HG03108 (cell line): ENCODE measurements around the gene PRRG3.
"Not testable (repeated sequence)": the region's sequence is repeated elsewhere in the genome, so short reads cannot be mapped to it uniquely, and the experiment has no call there.

ENCODE experiments used
- ATAC-seq: cut with Tn5 transposase; IDR thresholded peaks from one replicate; pipeline ENCODE4 v1.9.1; 2021; ENCODE audit warnings: moderate library complexity; ENCODE audit not compliant: unreplicated experiment

PRRG3 gene

DNA sequence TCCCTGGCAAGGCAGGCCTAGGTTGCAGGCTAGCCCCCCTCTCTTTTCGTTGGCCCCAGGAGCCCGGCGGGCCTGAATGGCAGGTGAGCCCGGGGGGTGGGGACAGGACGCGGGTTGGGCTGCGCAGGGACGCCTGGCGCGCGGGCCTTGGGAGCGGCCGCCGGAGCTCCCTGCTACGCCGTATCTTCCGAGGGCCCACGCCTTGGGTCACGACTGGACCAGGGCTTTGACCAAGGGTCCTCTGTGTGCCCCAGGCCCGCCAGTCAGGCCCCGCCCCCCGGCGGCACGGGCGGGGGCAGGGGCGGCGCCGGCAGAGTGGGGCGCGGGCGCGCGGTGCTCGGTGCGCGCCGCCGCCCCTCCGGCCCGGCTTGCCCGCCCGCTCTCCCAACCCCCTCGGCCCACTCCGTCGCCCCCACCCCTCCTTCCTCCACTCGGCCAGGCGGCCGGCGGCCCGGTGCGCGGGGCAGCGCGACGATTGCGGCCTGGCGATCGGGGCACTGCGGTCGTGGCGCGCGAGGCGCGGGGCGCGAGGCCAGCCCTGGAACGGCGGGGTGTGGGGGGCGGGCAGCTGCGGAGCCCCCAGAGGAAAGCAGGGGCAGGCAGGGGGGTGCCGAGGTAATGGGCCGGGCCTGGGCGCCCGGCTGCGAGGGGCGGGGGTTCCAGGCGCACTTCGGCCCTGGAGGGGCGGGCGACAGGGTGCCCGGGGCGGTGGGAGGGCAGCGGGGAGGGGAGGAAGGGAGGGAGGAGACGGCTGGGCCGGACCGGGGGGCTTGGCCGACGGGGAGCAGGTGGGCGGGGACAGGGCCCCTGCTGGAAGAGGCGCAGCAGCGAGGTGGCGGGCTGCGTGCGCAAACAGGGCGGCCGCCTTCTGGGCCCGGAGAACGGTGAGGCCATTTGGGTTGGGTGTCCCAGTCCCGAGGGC is at the start of gene PRRG3:
TSS of gene PRRG3 (plus strand) at position 798 of the 922 bp plus-strand sequence. CDS start 3,357 bp downstream, outside the sequence.
- ATAC-seq, result no peak

DNA sequence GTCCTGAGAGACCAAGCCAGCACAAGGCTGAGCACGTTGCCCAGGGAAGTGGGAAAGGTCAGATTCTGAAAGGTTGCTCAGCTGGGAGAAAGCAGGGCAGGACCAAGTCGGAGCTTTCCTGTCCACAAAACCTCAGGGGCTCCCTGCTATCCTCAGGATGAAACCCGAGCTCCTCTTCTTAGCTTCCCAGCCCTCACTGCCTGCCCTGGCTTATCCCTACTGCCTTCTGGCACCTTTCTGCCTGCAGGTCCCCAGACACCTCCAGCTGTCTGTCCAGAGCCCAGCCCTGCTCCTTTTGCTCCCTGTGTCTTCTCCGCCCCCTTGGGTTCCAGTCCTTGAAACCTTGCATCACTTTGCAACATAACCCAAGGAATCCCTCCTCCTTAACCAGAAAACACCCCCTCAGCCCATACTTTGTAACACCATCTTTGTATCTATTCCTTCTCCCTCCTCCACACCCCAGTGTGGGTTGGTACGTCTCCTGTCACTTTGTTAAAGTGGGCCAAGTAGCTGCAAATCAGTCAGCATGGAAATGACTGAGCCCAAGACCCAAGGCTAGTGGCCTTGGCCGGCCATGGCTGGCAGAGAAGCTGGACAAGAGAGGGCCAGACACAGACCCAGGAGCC is 20.0 kb upstream of the PRRG3 start:
- no peak for ATAC-seq

DNA sequence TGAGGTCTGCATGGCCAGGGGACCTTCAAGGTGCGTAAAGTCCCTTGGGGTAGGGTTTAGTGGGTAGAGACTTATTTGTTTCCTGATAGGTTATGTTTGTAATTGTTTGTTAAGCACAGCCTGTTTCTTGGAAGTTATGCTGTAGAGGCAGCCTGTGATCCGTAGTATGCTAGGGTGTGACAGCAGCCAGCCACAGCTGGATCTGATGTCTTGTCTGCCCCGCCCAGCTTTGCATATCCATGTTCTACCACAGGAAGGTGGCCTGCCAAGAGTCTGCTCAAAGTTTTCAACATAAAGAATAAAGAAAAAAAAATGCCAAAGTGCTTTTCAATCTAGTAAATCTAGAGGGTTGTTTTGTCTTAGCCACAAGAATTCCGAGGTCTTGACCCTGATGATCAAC is 19.1 kb upstream of the PRRG3 start:
- no peak for ATAC-seq

DNA sequence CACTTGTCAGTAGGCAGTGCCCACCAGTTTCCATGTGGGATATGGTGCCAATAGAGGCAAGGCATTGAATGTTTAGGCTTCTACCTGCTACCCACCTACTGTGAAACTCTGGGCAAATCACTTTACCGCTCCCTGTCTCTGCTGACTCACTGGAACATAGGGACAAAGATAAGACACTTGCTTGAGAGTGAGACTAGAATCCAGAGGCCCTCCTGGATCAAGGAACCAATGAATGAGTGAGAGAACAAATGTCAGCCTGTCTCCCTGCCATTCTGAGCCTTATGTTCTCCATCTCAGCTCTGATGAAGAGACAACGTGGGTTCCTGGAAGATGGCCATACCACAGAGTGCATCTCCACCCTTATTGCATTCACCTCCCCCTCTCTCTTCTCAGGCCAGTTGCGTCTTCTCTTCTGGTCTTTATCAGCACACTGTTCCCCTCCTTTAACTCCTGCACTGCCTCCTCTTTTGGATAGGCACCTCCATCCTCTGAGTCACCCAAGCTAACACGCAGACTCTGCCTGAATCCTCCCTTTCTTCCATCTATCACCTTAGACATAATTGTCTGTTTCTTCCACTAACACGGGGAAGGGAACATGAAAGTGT is 15.4 kb upstream of the PRRG3 start:
- ATAC-seq, result no peak

DNA sequence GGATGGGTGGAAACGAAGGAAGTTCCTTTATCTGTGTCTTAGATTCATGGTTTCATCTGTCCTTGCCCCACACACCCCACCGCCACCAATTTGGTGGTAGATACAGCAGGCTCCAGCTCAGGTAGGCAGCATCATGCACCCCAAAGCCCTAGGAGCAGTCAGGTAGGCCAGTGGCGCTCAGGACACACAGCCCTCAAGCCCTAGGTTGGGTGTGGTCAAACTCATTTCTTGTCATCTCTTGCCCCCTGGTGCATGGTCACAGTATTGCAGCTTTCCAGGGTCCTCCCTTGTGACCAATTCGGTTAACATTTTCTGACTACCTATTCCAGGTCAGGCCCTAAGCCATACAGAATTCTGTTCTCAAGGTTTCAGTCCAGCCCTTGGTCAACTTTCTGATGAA is 14.5 kb upstream of the PRRG3 start:
- ATAC-seq, result no peak

DNA sequence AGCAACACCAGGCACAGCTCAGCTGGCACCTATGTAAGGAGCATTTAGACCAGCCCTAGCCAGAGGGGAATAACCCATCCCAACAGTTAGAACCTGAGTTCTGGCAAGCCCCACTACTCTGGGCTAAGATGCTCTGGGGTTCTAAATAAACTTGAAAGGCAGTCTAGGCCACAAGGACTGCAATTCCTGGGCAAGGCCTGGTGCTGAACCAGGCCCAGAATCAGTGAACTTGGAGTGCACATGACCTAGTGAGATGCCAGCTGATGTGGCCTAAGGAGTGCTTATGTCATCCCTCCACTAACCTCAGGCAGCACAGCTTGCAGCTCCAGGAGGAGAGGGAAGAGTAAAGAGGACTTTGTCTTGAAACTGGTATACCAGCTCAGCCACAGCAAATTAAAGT is 7.6 kb upstream of the PRRG3 start:
- ATAC-seq, result no peak

DNA sequence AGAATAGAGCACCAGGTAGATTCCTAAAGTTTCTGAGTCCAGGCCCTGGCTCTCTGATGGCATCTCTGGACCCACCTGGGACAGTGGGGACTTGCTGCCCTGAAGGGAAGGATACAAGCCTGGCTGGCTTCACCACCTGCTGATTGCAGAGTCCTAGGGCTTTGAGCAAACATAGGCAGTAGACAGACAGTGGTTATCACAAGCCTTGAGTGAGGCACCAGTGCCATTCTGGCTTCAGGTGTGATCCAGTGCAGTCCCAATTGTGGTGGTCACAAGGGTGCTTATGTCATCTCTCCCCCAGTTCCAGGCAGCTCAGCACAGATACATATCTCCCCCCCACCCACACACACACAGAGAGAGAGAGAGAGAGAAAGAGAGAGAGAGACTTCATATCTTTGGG is 6.6 kb upstream of the PRRG3 start:
- ATAC-seq, result no peak

DNA sequence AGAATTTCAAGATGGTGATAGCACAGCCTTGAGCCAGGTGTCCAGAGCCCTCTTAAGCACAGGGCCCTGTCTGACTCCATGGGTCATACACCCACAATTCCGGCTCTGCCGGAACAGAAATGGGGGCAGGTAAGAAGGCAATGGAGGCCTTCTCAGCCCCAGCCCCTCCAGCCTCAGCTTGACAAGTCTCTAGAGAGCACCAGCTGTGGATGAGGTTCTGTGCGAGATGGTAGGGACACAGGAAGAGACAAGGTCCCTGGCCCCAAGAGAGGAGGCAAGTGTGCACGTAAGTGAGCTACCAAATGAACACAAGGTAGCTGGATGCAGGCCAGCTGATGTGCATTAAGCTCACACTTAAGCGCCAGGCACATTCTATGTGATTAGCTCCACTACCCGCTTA is 2.4 kb upstream of the PRRG3 start:
- no peak for ATAC-seq

DNA sequence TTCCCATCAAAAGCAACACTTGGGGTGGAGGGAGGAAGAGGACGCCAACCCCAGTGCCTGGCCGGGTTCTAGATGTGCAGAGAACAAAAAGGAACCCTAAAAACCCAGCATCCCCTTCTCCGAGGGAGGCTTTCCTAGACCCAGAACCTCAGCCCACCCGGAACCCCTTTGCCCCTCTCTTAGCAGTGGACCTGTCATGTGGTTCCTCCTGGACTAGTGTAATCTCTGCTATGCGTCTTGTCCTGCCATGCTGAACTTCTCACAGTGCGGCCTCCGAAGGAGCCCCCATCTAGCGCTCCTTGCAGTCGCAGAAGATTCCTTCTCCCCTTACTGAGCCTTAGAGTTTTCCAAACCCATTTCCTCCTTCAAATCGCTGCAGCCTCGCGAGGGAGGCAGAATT is 1.1 kb upstream of the PRRG3 start:
- ATAC-seq, result no peak

DNA sequence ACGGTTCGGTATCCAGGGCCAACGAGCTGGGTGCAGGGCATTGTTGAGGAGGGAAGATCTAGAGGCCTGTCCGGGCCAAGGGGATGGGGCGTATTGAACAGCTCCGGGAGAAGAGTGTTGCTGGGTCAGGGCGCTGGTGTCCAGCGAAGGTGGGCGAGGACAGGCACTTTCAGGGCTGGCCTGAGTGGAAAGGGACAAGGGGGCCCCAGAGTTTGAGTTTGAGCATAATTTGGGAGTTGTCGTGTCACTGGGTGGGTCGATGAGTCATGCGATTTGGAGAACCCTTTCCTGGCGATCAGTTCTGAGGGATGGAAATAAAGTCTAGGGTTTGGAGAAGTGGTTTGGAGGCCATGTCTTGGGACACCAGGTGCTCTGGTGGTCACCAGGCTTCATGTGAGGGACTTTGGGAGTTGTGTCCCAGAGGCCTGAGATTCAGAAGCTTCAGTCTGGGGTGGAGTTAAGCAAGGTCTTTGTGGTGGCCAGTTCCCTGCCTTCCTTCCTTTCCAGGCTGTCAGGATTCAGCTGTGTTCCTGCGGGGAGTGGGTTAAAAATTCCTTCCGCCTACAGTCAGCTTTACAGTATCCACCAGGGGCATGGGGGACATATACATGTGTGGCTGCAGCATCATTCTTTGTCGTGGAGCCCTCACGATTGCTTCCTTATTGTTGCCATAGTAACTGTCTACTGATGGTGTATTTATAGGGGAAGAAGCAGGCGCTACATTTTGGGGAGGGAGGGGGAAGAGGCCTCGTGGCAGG is 504 bp downstream of the PRRG3 start:
- no peak for ATAC-seq

DNA sequence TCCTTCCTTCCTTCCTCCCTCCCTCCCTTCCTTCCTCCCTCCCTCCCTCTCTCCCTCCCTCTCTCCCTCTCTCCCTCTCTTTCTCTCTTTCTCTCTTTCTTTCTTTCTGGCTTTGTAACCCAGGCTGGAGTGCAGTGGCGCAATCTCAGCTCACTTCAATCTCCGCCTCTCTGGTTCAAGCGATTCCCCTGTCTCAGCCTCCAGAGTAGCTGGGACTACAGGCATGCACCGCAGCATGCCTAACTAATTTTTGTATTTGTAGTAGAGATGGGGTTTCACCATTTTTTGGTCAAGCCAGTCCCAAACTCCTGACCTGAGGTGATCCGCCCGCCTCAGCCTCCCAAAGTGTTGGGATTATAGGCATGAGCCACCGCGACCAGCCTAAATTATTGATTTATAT is 1.8 kb downstream of the PRRG3 start:
- ATAC-seq, result not testable (repeated sequence)

DNA sequence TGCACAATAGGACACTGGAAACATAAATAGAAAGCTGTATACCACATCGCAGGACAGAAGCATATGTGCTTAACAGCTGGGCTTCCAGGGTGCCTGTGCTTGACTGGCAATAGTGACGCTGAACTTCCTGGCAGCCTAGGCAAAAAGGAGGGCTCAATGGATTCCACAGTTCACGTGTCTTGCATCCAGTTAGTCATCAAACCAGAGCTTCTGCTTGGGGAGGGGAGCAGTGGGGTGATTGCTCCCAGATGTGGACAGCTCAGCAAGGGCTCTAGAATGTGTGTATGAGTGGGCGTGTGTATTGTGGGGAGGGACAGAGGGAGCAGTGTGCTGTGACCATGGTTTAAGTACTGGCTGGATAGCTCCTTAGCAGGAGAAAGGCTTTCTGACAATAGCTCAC is 2.3 kb downstream of the PRRG3 start:
- no peak for ATAC-seq

DNA sequence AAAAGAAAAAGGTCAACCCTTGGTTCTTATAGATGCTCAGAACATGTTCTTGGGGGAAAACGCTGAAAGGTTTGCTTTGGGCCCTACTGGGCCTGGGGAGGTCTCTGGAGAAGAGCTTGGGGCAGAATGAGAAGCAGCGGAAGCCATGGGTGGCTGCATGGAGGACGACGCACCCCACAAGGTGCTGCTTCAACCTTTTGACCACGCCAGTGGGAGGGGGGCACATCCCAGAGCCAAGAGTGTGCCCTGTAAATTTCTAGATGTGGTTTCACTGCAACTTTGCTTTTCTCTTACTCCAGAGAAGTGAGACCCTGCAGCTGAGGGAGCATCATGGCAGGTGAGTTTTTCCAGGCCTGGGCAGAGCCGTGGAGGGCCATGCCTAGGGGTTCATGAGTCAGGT is 3.2 kb downstream of the PRRG3 start:
- ATAC-seq, result no peak

DNA sequence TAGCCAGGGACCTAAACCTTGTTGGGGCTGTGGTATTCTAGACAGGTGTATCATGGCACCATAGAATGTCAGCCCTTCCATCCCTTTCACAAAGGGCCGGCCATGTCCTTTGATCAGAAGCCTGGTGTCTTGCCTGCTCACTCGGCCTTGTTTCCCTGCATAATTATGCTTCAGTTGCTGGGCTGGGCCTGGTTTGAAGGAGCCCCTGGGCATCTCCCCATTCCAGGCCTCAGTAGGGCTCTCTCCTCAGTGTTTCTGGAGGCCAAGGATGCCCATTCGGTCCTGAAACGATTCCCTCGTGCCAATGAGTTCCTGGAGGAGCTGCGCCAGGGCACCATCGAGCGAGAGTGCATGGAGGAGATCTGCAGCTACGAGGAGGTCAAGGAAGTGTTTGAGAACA is 4.5 kb downstream of the PRRG3 start:
- ATAC-seq, result no peak

DNA sequence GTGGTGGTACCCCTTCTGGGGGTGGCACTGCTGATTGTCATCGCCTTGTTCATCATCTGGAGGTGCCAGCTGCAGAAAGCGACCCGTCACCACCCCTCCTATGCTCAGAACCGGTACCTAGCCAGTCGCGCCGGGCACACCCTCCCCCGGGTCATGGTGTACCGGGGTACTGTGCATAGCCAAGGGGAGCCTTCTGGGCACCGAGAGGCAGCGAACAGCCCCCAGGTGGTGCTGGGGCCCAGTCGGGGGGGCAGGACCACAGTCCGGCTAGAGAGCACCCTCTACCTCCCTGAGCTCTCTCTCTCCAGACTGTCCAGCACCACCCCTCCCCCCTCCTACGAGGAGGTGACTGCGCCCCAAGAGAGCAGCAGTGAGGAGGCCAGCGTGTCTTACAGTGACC is 5.3 kb downstream of the PRRG3 start:
- ATAC-seq, result no peak

DNA sequence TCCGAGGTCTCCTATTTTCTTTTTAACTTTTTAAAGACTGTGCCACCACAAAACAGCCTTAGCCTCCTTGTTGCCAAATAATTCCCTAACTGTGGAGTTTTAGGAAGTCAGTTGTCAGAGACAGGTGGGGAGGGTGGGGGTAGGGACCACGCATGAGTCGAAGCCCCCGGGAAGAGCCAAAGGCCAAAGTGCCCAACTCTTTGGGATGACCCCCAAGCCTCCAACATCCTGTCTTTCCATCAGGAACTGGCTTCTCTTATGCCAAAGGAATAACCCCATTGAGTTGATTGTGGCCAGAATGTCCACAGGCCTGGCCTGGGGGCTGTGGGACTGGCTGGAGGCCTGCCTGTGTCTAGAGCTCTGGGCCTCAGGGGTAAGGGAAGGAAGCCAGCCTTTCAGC is 5.8 kb downstream of the PRRG3 start:
- ATAC-seq, result no peak

DNA sequence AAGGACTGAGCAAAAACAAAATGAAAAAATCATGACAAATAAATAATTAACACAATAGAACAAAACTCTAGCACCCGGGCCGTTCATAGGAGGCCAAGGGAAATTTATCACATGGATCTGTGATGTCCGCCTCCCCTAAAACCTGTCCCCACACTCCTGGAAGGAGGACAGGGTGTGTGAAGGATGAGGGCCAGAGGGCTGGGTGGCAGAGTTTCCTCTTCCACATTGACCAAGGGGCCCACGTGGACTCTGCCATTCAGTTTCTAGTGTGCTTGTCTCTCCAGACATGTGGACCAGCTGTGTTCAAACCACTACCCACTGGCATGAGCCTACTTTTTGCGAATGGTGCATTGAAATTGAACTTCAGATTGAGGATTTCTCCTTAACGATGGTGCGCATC is 6.3 kb downstream of the PRRG3 start:
- ATAC-seq, result no peak

DNA sequence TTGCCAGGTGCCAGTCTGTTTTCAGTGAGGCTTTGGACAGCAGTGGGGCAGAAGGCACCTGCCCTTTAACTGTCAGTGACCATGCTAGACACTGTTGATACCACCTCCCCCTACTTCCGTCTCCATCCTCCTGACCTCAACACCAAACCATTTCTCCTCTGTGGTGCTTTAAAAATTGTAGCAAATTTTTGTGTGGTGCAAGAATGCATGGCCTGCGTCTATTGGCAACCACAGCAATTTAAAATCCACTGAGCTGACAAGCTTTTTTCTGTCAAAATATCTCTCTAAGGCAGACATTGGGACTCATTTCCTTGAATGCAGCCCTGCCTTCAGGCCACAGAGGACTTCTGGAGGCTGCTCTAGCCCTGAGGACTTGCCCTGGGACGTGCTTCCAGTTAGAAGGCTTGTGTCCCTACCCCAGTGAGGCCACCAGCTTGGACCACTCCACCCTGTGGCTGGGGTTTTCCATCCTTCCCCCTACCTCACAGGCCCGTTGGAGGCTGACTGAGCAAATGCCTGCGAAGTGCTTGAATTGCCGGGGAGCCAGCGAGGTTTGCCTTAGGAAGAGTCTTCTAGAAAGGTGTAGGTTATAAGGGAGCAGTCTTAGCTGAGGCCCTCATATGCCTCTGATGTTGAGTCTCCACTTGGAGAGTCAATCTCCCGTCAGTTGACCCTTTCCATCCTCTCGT is 6.9 kb downstream of the PRRG3 start:
- ATAC-seq, result no peak

DNA sequence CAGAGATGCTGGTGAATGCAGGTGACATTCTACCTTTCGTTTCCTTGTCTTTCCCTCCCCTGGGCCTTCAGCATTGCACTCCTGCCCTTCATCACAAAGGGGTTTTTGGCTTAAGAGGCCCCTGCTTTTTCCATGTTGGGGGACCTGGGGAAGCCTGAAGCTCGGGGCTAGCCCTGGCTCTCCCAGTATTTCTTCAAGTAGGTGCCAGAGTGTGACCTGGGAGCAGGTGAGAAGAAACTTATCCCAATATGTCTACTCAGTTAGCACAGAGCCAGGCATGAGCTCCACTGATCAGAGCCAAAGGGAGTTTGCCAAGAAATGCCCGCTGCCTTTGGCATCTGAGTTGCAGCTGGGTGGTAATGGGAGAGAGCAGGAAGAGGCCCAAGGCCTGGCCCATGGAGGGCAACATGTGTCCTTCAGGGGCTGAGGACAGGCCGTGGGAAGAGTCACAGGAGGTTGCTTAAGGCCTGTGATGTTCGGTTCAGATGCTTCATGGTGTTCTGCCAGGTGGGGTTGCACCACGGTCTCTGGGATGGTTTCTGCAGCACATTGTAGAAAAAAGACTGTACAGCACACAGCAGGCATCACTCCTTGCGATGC is 7.6 kb downstream of the PRRG3 start:
- no peak for ATAC-seq

DNA sequence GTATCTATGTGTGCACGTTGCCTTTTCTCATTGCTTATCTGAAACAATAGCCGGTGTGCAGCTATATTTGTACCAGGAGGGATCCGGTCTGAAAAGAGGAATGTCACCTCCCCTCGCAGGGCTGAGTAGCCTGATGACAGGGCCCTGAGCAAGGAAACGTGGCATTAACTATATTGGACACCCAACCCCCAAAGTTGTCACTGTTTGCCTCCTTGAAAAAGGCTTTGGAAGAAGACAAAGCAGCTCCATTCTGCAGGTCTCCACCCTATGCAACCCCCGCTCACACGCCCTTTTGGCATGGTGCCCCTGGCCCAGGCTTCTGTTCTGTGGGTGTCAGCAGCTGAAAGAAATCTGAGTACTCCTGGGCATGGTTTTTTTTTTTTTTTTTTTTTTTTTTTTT is 8.2 kb downstream of the PRRG3 start:
- no peak for ATAC-seq
